GM12878 (cell line): Measurements from ENCODE around the gene ADIPOR1.

Experiments used
- CEBPB ChIP-seq, 2 experiments: fragments of 150-350 bp in 1 of 2; IDR thresholded peaks; 2 replicates each; pipeline ENCODE4 v1.6.1; 2012 to 2014; ENCODE audit warnings: low read depth in 2 of 2, low read length in 2 of 2, borderline replicate concordance in 1 of 2, inconsistent platforms in 1 of 2
- RFX5 ChIP-seq: IDR thresholded peaks from 2 replicates; pipeline ENCODE4 v1.6.1; 2011; ENCODE audit warnings: low read depth, low read length, improper control_type of control experiment

DNA sequence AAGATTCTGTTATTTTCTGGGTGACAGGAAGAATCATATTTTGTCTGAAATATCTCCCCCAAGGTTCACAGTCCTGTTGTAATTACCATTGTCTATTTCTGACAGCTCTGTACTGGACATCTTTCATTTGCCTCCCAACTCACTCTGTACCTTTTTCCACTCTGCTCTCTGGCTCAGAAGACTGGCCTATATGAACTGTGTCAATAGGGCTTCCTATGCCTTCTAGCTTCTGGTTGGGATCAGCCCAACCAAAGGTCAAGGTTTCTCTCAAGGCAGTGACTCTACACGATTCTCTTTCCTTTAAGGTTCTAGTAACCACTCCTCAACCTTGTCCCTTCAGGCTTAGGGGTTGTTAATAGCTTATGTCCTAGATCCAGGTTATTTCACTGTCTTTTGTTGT is 48.6 kb downstream of the ADIPOR1 start:
- TF ChIP-seq RFX5 (no peak), CEBPB (IDR thresholded peaks at IDR 0.05; ENCODE audit: borderline replicate concordance in 1 of 2, low read depth in 2 of 2, low read length in 2 of 2) (no peak)
